Fibroblast of skin of left biceps (primary cell): ENCODE measurements around the gene ADGRA1.

Source experiments
- DNase-seq, 2 experiments: peaks; one replicate each; pipeline ENCODE4 v3.0.0-alpha.2; 2013; ENCODE audit warnings: low read depth in 2 of 2

The ADGRA1 gene

DNA sequence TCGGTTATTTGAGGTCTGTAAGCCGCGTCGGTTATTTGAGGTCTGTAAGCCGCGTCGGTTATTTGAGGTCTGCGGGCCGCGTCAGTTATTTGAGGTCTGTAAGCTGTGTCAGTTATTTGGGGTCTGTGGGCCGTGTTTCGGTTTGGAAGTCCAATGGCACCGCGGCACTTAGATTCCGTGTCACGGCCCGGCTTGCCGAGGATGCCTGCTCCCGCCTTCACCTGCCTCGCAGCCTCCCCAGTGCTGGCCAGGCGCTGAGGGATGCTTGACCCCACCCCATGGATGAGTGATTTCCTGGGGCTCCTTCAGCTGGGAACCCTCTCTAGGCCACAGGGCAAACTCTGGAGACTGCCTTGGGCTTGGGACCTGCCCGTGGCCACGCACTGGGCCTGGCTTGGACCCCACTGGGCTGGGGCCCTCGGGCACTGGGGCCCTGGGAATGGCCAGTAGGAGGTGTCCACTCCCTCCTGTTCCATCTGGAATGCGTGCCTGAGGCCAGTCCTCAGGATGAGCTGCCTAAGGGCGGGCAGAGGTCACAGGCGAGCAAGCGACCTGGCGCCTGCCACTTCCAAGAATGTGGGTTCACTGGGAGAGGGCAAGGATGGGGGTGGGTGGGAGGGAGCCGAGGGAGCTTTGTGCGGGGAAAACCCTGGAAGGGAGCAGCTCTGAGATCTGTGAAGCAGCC lies 25.6 kb downstream of the ADGRA1 start:
- no peak for DNase-seq

DNA sequence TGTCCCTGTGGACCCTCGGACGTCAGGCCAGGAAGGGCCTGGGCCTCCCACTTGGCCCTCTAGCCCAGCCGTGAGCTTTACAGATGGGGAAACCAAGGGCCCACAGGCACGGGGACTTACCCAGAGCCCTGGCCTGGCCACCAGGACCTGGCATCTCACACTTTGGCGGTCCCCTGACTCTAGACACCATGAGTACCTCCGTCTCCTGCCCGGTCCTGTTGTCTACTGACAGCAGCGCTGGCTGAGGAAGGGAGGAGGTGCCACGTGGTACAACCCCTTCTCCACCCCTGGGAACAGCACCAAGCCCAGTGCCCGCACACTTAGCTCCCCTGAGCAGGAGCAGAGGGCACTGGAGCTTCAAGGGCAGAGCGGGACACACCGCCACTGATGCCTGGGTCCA lies 26.1 kb downstream of the ADGRA1 start:
- DNase-seq: no peak

DNA sequence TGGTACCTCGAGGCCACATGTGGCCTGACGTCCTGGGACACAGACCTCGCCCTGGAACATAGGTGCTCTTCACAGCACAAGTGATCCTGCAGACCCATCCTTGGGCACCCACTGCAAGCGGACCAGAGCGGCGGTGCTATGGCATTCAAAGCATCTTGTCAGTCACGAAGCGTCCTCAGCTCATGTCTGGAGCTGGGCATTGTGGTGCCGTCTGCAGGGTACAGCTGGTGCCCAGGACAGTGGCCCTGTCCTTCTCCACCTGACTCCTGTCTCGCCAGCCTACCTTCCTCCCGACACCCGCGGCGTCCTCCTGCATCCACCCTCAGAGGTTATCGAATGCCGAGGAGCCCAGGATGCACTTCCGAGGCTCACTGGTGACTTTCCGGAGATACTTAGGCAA lies 26.5 kb downstream of the ADGRA1 start:
- no peak for DNase-seq

DNA sequence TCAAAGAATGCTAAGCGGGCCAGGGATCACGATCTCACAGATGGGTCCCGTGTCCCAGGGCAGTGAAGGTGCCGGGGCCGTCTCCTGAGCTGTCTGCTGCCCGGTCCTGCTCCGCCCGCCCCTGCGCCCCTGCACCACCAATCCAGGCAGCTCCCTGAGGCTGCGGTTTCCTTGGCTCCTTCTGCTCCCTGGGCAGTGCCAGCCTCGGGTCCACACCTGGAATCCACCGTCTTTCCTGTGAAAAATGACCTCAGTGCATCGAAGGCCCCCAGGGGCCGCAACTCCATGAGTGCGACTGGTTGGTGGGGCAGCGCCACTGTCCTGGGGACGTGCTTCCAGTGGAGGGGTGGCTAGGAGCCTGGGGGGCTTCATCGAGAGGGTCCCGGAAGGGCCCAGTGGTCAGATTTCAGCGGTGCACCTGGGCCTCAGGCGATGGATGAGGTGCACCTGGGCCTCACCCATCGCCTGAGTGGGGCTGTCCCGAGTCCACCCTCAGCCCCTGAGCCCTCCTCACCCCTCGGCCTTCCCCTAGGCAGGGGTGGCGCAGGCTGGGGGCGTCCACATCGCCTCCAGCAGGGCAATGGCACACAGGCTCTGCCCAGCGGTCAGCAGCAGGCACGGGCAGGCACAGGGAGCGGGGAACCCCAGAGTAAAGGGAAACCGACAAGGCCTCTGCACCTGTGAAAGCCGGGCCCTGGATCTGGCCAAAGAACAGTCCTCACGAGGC lies 27.2 kb downstream of the ADGRA1 start:
- DNase-seq: no peak

DNA sequence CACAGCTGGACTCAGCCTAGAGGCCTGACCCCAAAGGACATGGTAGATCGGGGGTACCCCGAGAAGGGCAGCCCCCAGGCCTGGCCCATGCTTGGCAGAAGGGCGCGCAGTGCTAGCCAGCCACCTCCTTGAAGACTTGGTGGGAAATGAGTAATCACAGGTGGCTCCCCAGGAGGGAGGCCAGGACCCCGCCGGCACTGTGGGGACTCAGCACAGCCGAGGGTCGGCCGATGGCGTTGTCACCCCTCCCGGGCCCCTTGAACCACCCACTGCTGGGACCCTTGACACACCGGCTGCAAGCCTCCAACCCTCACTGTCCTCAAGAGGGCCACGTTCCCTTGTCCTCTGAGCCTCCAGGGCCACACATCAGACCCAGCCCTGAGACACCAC lies 27.7 kb downstream of the ADGRA1 start:
- no peak for DNase-seq

DNA sequence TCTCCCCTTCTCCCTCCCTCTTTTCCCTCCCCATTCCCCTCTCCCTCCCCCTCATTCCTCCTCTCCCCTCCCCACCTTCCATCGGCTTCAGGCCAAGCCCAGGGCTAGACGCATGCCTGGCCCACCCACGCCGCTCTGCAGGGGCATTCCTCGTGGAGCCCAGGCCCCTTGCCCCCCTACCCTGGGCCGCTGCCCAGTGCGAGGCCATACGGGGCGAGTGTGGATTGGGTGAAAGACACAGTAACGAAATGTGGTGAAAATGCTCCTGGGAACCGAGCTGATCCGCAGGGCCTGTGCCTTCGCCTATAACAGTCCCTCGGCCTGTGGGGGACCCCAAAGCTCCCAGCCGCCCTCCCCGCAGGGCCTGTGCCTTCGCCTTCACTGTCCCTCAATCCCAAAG lies 28.3 kb downstream of the ADGRA1 start:
- DNase-seq: no peak

GRCh38 chr10:133116455-133116854 lies 28.7 kb downstream of the ADGRA1 start:
- no peak for DNase-seq

- no peak for DNase-seq
Observed at GRCh38 chr10:133117036-133117687, 29.4 kb downstream of the ADGRA1 start.

- no peak for DNase-seq
Observed at GRCh38 chr10:133117688-133118071, 30.0 kb downstream of the ADGRA1 start.

DNA sequence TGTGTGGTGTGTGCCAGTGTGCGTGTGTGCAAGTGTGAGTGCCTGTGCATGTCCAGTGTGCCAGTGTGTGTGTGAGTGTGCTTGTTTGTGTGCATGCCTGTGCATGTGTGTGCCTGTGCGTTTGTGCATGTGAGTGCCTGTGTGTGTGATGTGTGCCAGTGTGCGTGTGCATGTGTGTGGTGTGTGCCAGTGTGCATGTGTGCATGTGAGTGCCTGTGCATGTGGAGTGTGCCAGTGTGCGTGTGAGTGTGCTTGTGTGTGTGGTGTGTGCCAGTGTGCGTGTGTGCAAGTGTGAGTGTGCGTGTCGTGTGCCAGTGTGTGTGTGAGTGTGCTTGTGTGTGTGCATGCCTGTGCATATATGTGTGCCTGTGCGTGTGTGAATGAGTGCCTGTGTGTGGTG lies 33.8 kb downstream of the ADGRA1 start:
- no peak for DNase-seq

- no peak for DNase-seq
Observed at GRCh38 chr10:133122171-133122935, 34.6 kb downstream of the ADGRA1 start.

DNA sequence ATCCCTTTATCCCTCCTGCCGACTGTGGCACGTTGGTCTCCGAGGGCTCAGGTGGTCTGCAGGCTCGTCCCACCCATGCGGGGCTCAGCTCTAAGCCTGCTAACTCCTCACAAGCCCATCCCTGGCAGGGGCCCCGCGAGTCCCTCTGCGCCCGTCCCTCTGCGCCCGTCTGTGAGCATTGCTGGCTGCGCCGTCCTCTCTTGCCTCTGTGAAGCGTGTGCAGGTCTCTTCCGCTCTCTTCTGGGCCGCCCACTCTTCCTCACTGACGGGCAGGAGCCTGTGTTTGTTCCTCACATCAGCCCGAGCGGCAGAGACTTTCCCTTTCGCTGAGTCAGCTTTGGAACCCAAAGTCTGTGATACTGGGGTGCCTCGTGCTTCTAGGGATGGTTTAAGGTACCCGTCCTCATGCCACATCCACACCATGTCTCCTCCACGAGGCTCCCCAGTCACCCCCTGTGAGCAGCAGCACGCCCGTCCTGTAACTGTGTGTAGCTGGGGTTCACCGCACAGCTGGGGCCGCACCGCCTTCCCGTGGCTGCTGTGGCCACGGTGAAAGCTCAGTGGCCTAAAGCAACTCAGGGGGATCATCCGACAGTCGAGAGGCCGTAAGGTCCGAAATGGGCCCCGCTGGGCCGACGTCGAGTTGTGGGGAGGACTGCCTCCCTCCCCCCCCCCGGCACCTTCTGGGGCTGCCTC lies 35.5 kb downstream of the ADGRA1 start:
- DNase-seq: no peak

GRCh38 chr10:133123746-133124356 lies 36.1 kb downstream of the ADGRA1 start:
- no peak for DNase-seq

GRCh38 chr10:133124357-133125211 lies 36.9 kb downstream of the ADGRA1 start:
- DNase-seq: no peak

DNA sequence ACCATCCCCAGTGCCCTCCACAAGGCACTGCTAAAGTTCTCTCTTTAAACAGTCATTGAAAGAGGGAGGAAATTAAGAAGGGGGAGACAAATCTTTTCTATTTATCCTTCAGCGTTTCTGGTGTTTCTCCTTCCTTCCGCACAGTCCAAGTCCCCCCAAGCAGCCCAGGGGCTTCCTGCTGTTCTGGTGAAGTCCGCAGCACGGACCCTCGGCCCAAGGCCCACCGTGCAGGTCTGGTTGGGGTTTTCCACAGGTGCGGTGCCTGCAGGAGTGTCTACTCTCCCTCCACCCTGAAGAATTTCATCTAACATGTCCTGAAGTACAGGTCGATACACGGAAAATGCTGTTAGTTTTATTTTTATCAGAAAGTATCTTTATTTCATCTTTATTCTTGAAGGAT lies 38.2 kb downstream of the ADGRA1 start:
- DNase-seq: no peak

DNA sequence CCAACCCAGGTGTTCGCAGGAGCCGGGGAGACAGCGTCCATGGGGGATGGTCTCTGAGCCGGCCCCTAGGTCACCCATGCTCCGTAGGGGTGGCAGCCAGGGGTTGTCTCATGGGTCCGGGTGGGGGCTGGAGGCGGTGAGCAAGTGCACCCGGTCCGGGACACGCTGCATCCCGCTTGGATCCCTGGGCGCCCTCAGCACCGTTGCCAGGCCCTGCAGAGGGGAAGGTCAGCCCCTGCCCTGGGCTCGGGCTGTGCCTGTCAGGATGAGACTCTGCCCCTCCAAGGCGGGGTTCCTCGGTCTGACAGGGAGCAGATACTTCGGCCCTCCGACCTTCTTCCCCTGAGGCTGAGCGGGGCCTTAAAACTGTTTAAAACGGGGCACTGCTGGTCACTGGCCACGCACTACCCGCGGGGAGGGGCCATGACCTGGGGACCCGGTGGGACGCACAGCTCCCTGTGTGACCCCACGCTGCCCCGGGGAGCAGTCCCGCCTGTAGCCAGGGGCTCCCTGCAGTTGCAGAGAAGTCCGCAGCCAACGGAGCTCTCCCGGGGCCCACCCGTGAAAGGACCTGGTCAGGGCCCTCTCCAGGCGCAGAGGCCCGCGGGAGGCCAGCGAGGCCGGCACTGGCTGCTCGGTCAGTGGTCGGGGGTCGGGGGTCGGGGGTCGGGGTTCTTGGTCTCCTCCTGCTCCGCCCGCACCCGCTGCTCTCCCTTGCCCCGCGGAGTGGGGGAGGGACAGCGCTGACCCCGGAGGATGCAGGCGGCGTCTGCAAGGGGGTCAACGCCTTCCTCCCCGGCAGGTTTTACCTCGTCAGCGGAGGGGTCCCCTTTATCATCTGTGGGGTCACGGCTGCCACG lies 38.9 kb downstream of the ADGRA1 start:
- DNase-seq: no peak

DNA sequence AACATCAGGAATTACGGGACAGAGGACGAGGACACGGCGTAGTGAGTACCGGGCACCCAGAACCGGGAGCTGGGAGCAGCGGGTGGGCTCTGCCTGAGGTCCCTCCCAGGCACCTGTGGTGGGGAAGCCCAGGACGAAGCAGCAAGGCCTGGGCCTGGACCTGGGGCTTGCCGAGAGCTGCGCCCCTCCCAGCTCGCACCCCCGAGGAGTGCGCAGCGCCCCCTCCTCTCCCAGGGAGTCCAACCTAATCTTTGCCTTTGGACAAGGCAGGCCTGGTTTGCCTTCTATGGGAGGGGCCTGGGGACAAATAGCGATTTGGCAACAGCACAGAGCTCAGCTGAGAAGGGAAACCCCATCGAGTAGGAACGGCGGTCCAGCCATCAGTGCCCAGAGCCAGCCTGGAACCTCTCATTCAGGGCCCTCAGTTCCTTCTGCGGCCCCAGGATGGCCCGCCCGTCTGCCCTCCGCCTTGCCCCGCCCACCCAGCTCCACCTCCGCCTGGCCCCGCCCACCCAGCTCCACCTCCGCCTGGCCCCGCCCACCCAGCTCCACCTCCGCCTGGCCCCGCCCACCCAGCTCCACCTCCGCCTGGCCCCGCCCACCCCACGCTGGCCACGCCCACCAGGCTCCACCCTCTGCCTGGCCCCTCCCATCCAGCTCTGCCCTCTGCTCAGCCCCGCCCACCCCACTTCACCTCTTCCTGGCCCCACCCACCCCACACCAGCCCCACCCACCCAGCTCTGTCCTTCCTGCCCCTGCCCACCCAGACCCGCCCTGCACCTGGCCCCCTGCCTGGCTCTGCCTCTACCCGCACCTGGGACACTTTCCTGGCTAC lies 39.8 kb downstream of the ADGRA1 start:
- no peak for DNase-seq
